HG03442 (cell line): ENCODE results near the gene FEM1A.
A peak's percentile ranks its signal among the peaks of the same experiment; 100 is the strongest.
"Not testable (repeated sequence)": the region's sequence is repeated elsewhere in the genome, so short reads cannot be mapped to it uniquely, and the experiment has no call there.

Experiments
- ATAC-seq: cut with Tn5 transposase; IDR thresholded peaks from one replicate; pipeline ENCODE4 v1.9.1; 2021; ENCODE audit warnings: mild to moderate bottlenecking, moderate library complexity; ENCODE audit not compliant: unreplicated experiment

Gene FEM1A, protein sequence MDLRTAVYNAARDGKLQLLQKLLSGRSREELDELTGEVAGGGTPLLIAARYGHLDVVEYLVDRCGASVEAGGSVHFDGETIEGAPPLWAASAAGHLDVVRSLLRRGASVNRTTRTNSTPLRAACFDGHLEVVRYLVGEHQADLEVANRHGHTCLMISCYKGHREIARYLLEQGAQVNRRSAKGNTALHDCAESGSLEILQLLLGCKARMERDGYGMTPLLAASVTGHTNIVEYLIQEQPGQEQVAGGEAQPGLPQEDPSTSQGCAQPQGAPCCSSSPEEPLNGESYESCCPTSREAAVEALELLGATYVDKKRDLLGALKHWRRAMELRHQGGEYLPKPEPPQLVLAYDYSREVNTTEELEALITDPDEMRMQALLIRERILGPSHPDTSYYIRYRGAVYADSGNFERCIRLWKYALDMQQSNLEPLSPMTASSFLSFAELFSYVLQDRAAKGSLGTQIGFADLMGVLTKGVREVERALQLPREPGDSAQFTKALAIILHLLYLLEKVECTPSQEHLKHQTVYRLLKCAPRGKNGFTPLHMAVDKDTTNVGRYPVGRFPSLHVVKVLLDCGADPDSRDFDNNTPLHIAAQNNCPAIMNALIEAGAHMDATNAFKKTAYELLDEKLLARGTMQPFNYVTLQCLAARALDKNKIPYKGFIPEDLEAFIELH

DNA sequence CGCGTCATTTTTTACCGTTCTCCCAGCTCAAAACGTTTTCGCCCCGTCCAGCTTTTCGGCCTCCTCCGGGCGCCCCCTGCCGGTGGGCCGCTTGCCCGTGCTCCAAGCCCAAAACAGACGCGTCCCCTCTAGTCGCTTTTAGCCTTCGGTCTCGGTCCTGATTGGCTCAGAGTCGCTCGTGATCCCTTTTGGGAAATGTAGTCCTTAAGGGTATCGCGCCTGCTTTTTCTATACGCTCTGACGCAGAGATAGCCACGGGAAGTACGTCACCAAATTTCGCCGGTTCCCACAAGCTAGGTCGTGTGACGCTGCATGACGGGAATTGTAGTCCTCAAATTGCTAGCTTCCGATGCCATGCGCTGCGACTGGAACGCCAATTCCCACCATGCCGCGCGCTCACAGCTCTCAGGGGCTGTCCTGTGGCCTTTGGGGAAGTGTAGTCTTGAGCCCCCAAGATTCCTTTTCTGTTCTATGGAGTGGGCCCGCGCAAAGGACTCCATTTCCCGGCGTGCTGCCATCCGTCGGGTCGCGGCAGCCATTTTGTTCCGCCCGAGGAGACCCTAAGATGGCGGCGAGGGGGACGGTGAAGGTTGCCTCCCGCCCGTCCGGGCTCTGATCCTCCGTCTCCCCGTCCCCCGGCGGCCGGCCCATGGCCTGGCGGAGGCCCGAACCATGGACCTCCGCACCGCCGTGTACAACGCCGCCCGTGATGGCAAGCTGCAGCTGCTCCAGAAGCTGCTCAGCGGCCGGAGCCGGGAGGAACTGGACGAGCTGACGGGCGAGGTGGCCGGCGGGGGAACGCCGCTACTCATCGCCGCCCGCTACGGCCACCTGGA is at the start of gene FEM1A:
Gene FEM1A (plus strand): TSS at position 552 of the 836 bp plus-strand sequence. CDS start 121 bp downstream, at position 673.
- ATAC-seq, result peak; percentile 85

DNA sequence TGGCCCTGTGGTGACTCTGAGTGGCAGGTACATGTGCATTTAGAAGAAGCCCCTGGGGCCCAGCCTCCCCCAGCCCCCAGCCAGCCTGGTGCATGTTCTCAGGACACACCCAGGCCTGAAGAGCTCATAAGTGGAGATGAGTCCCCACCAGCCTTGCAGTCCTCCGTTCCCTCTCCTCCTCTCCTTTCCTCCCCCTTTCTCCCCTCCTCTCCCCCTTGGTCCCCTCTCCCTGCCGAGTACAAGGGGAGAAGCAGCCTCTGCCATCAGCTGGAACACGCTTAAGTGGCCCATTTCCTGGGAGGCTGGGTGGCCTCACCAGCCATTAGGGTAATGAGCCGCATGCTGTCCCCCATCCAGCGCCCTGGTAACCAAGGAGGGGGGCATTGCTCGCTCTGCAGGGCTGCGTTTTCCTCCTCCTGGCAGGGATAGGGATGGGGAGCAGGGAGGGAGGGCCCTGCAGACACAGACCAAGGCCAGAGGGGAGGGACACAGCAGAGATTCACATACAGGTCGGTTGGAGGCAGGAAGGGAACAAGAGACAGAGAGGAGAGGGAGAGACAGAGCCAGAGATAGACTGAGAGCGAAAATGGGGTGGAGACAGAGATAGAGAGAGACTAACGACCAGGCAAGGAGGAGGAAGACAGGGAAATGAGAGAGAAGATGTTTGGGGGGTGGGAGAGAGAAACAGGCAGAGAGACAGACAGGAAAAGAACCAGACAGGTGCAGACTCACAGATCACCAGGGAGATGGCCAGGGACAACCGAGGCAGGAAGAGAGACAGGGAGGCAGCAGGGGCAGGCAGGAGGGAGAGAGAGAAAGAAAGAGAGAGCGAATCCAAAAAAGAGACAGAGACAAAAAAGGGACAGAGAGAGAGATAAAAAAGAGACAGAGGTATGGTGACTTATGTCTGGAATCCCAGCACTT is 48.5 kb upstream of the FEM1A start:
- no peak for ATAC-seq

DNA sequence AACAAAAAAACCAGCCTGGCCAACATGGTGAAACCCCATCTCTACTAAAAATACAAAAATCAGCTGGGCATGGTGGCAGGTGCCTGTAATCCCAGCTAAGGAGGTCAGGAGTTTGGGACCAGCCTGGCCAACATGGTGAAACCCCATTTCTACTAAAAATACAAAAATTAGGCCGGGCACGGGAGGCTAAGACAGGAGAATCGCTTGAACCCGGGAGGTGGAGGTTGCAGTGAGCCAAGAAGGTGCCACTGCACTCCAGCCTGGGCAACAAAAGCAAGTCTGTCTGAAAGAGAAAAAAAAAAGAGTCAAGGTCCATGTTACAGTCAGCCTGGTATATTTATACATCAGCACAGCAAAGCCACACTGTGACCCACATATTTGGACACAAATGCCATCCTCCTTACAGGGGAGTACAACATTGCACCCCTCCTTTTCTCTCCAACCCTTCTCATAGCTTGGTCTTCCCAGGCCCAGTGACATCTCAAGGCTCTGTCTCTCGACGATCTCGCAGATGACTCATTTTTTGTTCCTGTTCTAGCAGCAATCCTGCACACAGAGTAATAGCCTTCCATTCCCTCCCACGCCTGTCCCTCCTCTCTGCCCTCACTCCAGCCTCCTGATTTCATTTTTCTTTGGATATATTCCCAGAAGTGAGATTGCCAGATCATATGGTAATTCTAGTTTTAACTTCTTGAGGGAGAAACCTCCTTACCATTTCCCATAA is 46.9 kb upstream of the FEM1A start:
- ATAC-seq, result no peak

DNA sequence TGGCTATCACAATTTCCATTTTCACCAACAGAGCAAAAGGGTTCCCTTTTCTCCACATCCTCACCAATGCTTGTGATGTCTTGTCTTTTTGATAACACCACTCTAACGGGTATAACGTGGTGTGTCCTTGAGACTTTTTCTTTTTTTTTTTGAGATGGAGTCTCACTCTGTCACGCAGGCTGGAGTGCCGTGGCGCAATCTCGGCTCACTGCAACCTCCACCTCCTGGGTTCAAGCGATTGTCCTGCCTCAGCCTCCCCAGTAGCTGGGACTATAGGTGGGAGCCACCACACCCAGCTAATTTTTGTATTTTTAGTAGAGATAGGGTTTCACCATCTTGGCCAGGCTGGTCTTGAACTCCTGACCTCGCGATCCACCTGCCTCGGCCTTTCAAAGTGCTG is 46.4 kb upstream of the FEM1A start:
- not testable (repeated sequence) for ATAC-seq

DNA sequence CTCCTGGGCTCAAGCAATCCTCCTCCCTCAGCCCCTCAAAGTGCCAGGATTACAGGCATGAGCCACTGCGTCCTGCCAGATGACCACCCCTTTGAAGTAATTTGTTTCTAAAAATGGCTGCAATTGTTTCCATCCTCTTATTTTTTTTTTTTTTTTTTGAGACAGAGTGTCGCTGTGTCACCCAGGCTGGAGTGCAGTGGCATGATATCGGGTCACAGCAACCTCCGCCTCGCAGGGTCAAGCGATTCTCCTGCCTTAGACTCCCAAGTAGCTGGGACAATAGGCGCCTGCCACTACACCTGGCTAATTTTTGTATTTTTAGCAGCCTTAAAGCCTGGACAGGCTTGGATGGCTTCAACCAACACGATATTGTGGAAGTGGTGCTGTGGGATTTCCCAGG is 45.5 kb upstream of the FEM1A start:
- no peak for ATAC-seq

DNA sequence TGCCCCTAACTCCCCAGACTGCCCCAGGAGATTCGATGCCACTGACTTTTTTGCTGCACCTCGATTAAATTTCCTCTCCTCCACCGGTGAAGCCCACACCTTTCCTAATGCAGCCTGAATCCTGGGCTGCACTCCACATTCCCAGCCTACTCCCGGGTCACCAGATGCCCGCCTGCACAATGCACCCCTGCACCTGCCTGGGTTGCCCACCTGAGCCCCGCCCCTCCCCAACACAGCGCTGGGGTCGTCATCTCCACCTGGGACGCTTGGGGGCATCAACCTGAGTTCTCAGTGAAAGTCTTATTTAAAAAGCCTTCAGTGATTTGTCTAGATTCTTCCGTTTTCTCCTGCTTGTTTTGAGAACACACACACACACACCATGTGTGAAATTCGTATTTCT is 43.3 kb upstream of the FEM1A start:
- no peak for ATAC-seq

DNA sequence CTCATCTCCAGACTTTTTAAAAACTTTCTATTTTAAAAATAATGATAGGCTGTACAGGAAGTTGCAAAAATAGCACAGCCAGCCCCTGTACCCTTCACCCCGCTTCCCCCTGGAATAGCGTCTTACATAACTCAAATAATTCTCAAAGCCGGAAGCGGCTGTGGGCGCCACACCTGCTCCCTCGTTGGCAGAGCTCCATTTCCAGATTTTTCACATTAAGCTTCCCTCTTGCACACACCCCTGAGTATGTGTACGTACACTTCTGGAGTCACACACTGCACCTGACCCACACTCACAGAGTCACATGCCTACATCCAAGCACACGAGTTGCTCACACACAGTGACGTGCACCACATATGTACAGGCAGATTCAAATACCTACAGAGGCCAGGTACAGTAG is 42.9 kb upstream of the FEM1A start:
- no peak for ATAC-seq

DNA sequence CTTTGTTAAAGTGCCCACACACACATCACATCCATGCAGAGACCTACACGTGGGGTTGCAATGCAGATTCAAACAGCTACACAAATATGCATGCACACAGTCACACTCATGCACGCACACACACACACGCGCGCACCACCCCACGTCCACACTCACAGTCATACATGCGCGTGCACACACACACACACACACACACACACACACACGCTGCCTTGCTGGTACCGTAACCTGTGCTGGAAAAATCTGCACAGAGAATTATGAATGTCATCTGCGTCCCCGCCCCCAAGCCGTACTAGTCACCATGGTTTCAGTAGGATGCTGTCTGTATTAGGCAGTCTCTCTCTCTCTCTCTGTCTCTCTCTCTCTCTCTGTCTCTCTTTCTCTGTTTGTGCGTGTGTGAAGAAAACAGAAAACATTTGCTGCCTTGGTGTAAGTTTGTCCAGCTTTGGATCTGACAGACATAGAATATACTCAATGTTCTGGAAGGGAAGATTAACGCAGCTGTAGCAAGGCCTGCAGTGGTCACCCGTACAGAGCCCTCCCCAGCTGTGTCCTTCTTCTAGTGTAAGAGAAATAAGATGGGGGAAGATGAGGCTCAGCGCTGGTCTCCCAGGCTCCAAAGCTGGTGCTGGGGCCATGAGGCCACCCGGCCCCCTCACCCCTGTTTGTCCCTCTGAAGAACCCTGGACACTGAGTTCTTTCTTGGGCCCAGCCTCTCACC is 41.5 kb upstream of the FEM1A start:
- ATAC-seq, result no peak

DNA sequence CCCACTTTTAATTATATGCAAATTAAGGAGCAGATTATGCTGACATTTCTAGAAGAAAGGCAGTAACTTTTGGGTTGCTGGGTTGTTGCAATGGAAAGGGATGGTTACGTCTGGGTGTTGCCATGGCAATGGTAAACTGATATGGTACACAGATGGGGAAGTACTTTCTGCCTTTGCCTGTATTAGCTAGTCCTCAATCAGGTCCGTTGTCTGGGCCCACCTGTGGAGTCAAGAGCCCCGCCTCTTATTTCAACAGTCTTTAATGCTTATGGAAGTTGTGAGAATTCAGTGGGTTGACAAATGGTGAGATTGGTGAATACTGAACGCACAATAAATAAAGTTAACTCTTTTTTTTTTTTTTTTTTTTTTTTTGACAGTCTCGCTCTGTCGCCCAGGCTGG is 37.3 kb upstream of the FEM1A start:
- no peak for ATAC-seq

DNA sequence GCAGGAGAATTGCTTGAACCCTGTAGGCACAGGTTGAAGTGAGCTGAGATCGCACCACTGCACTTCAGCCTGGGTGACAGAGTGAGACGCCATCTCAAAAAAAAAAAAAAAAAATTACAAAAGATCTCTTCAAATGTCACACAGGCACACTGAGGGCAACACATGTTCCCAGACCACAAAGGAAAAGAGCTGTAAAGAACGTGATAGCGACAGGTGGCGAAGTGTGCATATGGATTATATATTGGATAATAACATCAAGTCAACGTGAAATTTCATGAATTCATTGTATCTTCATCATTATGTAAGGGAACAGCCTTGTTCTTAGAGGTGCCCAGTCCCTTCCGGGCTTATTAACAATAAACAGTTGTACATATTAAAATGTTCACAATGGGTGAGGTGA is 36.1 kb upstream of the FEM1A start:
- ATAC-seq, result no peak

DNA sequence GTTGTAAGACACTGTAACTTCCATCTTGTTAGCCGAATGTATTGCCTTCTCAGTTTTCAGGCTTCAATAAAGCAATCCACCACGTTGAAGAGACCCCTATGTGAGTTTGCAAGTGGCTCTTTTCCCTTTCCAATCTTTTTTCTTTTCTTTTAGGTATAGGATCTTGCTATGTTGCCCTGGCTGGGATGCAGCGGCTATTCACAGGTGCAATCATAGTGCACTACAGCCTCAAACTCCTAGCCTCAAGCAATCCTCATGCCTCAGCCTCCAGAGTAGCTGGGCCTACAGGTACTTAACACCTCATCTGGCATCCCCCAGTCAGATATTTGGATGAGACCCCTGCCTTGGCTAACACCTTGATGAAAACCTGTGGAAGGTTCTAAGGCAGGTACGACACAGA is 33.5 kb upstream of the FEM1A start:
- ATAC-seq, result no peak

DNA sequence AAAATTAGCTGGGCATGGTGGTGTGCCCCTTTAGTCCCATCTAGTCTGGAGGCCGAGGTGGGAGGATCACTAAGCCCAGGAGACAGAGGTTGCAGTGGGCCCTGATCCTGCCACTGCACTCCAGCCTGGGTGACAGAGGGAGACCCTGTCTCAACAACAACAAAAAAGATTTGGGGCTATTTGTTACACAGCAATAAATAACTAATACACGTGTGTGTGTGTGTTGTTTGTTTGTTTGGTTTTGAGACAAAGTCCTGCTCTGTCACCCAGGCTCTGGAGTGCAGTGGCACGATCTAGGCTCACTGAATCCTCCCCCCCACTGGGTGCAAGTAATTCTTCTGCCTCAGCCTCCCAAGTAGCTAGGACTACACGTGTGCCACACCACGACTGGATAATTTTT is 32.9 kb upstream of the FEM1A start:
- no peak for ATAC-seq

DNA sequence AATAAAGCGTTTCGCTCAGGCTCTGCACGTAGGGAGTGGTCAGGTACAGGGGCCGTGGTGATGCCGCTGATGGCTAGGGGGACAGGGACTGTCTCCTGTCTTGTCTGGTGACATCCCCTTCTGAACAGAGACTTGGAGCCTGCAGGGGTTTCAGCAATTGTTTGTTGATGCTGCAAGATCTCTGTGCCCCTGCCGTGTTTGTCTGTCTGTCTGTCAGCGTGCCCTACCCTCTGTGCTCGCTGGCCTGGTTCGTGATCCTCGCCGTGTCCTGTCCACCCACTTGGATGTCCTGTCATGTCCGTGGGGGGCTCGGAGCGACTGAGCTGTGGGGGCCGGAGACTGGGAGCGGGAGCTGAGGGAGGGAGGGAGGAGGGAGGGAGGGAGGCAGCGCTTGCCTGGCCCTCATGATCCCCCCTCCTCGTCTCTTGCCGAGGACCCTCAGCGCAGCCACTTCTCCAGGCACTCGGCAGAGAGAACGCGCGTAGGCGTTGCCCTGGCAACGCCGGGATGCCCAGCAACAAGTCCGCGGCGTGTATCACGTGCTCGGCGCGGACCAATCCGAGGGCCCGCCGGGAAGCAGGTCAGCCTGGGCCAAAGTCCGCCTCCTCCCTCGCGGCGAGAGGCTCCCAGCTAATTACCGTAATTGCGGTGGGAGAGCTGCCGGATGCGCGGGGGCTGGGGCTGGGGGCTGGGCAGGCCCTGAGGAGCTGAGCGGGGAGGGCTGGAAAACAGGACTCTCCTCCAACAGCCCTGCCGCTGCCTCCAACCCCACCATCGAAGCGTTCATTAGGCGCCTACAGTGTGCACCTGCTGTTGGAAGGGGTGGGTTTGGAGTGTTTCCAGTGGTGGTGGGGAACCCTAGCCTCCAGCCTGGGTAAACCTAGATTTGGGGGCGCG is 31.9 kb upstream of the FEM1A start:
- no peak for ATAC-seq

DNA sequence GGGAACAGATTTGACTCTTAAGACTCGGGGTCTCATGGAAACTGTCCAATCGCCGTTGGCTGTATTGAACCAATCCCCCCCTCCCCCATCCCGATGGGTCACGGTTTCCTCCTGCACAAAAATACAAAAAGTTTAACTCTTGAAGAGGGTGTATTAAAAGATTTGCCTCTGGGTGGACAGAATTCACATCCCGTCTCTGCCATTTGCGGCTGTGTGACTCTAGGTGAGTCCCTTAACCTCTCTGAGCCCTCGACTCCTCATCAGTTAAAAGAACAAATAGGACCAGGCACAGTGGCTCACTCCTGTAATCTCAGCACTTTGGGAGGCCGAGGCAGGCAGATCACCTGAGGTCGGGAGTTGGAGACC is 31.3 kb upstream of the FEM1A start:
- no peak for ATAC-seq

DNA sequence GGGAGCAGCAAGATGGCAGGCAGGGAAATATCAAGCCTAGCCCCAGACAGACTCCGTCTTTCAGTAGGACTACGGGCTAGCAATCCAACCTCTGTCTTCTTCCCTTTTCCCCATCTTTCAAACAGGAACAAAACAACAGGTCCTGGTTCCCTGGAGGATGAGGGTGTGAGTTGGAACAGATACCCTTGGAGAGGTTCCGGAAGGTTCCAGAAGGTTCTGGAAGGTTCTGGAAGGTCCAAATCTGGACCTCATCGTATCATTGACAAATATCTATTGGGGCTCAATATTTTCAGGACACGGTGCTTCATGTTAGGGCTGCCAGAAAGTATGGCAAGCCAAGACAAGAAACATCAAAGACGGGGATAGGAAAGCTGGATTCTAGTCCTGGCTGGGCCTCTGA is 28.5 kb upstream of the FEM1A start:
- ATAC-seq, result no peak

DNA sequence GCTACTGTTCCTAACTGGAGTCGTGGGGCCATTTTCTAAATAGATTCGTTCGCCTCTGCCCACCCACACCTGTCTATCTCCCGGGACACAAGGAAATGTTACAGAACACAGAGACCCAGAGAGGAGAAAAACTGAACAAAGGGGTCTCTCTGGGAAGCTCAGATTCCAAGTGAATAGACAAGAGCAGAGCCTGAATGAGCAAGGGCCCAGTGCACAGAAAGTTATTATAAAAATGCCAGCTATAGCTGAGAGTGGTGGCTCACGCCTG is 27.2 kb upstream of the FEM1A start:
- ATAC-seq, result no peak

DNA sequence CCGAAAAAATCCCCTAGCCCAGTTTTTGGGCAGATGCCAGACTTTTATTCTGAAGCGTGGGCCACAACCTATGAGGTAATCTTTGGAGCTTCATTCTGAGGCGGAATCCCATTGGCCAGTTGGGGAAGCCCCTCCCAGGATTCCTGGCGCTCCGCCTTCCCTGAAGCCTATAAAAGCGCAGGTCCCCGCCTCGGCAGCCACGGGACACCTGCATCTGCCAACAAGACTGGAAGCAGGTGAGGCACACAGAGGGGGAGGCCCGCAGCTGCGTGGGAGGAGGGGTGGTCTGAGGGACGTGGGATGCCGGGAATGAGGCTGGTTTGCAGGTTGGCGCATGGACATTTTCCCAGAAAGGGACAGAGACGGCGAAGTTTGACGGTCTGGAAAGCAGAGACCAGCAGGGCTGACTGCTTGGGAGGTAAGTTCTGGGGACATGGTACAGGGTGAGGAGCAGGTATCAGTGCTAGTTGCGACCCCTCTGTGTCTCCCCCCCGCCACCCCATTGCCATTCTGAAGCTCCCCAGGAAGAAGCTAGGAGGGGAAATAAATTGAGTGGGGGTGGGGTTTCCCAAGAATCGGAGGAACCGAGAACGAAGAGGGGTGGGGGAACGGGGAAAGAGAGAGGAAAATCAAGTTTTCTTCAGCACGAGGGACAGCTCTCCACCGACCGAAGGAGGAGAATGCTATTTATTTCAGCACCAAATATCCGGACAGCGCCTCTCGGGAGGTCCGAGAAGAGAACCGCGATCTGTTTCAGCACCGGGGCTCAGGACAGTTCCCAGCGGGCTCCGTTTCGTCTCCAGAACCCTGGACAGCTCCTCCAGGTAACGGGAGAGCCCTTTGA is 22.4 kb upstream of the FEM1A start:
- no peak for ATAC-seq

DNA sequence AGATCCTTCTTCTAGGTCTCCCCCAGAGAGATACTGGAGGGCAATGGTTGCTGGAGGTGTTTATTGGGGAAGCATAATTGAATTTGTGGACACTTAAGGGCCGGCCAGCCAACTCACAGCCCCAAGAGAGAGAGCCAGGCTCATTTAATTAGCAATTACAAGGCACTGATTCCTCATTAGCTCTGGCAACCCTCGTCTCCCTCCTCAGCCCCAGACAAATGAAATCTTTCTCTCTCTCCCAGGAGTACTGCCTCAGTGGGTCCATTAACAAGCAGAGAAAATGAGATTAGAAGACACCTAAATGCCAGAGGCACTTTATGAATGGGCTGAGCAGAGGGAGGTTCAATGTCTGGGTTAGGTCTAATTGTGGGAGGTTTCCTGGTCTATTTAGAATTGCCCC is 19.0 kb upstream of the FEM1A start:
- ATAC-seq, result no peak
